ENCODE measurements around the gene ALB. TPM values are rescaled to one million over a fixed set of nuclear protein-coding genes. Genes with fewer than 3 reads are reported as not detected.

Gene ALB
- total and polyA plus RNA-seq, 2 of the 8 experiments (the other 6 are each of a cell fraction or from before 2014, with no cell fraction given), result 0.12 TPM; not detected in 1

- Histone ChIP-seq H3K4me1 (replicated peaks in 1 of 4; ENCODE audit: control insufficient read depth in 3 of 4, insufficient read depth in 4 of 4, low read length in 3 of 4) (no peaks in the 10 kb centered on the region), H3K9me3 (ENCODE audit: insufficient read depth in 2 of 2, low read depth in 1 of 2, low read length in 1 of 2) (no peaks in the 10 kb centered on the region), H3K14ac (ENCODE audit: insufficient read length) (no peak overlapping the region), H3K56ac (replicated peaks; ENCODE audit: insufficient read length, low read depth, low read length) (no peak overlapping the region), H3K27me3 (replicated peaks in 1 of 4; ENCODE audit: control insufficient read depth in 3 of 4, extremely low read depth in 1 of 4, insufficient read depth in 3 of 4, low read length in 3 of 4) (no peaks in the 10 kb centered on the region), H2BK120ac (replicated peaks; ENCODE audit: low read depth, low read length) (no peak overlapping the region), H3K18ac (ENCODE audit: extremely low read depth, low read length) (no peak overlapping the region), H3K9ac (replicated peaks in 1 of 4; ENCODE audit: extremely low read depth in 1 of 4, low read depth in 3 of 4, low read length in 3 of 4) (no peak overlapping the region), H2BK12ac (ENCODE audit: low read depth, low read length) (no peak overlapping the region), H2BK5ac (ENCODE audit: low read depth, low read length) (no peak overlapping the region), H4K5ac (ENCODE audit: insufficient read length, low read depth, low read length) (no peak overlapping the region), H2BK15ac (ENCODE audit: low read length) (no peak overlapping the region), H2AFZ (ENCODE audit: low read length) (no peak overlapping the region), H4K8ac (ENCODE audit: extremely low read depth, insufficient read depth, low read length) (no peak overlapping the region), H3K23ac (ENCODE audit: insufficient read length) (no peak overlapping the region), H3K36me3 (ENCODE audit: control insufficient read depth in 2 of 4, insufficient read depth in 4 of 4, low read length in 3 of 4) (no peaks in the 10 kb centered on the region), H3K79me1 (ENCODE audit: low read depth, low read length) (no peaks in the 10 kb centered on the region), H4K20me1 (replicated peaks in 1 of 2; ENCODE audit: control insufficient read depth in 1 of 2, insufficient read depth in 2 of 2, low read length in 2 of 2) (no peaks in the 10 kb centered on the region), H2AK5ac (ENCODE audit: low read depth, low read length) (no peak overlapping the region), H4K91ac (replicated peaks; ENCODE audit: insufficient read length, low read length) (no peak overlapping the region), H3K4ac (replicated peaks; ENCODE audit: insufficient read length, low read depth, low read length) (no peak overlapping the region), H3K4me3 (ENCODE audit: extremely low read depth in 1 of 4, insufficient read depth in 2 of 4, low read depth in 3 of 4, low read length in 4 of 4) (no peak overlapping the region), H3K4me2 (ENCODE audit: insufficient read depth in 1 of 2, low read depth in 2 of 2, low read length in 2 of 2) (no peak overlapping the region), H3K23me2 (ENCODE audit: low read depth, low read length) (no peaks in the 10 kb centered on the region), H2BK20ac (ENCODE audit: low read length) (no peak overlapping the region), H3K79me2 (ENCODE audit: control insufficient read depth in 1 of 2, insufficient read depth in 2 of 2, low read length in 2 of 2) (no peaks in the 10 kb centered on the region), H3K27ac (ENCODE audit: low read depth, low read length) (no peak overlapping the region)
- FAIRE-seq, result no peak
- ChIA-PET POLR2A (ENCODE audit: partially characterized antibody) (no interaction called here), CTCF (ENCODE audit: partially characterized antibody) (no interaction called here)
- DNase-seq (ENCODE audit: low read depth in 1 of 2, low spot score in 2 of 2), result no peak
- TF ChIP-seq ATF3 (IDR thresholded peaks at IDR 0.05; ENCODE audit: insufficient read depth, low read depth, low read length) (no peak), KDM1A (IDR thresholded peaks at IDR 0.05; ENCODE audit: borderline replicate concordance, low read length) (no peak), CBX5 (IDR thresholded peaks at IDR 0.05; ENCODE audit: low read depth, low read length) (no peak), ZNF274 (IDR thresholded peaks at IDR 0.05; ENCODE audit: borderline replicate concordance, extremely low read depth, low read length) (no peak), SIX5 (IDR thresholded peaks at IDR 0.05; ENCODE audit: low read depth, low read length) (no peak), PHF8 (conservative IDR thresholded peaks at IDR 0.05; ENCODE audit: low read depth, low read length) (no peak), JUN (IDR thresholded peaks at IDR 0.05; ENCODE audit: low read depth, low read length) (no peak), RNF2 (IDR thresholded peaks at IDR 0.05; ENCODE audit: borderline replicate concordance, low read depth, low read length, missing control alignments, poor library complexity, severe bottlenecking) (no peak), ASH2L (IDR thresholded peaks at IDR 0.05; ENCODE audit: low read length) (no peak), BACH1 (IDR thresholded peaks at IDR 0.05; ENCODE audit: low read length) (no peak), TAF1 (IDR thresholded peaks at IDR 0.05; ENCODE audit: low read depth, low read length) (no peak), RBBP5 (IDR thresholded peaks at IDR 0.05; ENCODE audit: borderline replicate concordance, low read depth, low read length) (no peak)
- TF ChIP-seq, protein P1, sequence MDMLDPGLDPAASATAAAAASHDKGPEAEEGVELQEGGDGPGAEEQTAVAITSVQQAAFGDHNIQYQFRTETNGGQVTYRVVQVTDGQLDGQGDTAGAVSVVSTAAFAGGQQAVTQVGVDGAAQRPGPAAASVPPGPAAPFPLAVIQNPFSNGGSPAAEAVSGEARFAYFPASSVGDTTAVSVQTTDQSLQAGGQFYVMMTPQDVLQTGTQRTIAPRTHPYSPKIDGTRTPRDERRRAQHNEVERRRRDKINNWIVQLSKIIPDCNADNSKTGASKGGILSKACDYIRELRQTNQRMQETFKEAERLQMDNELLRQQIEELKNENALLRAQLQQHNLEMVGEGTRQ (IDR thresholded peaks at IDR 0.05; ENCODE audit: low read length), result no peak
These were observed 16.5 kb upstream of the ALB start for GRCh38 chr4:73387552-73387951.

Measured in H1 (cell line).